HT1080 (cell line): ENCODE measurements around the gene ARHGEF11. TPM values are rescaled to one million over a fixed set of nuclear protein-coding genes. Genes with fewer than 3 reads are reported as not detected.

Source experiments
- DNase-seq: peaks from one replicate; pipeline ENCODE4 v3.0.0-alpha.2; 2015; ENCODE audit warnings: low read depth
- total RNA-seq: library from RNA; depleted of rRNA; stranded (reverse); fragments of >200 nt; shearing (Covaris generic); gene quantifications from 2 replicates; pipeline ENCODE4 v1.2.3, GENCODE V29; 2014

The ARHGEF11 gene
- total RNA-seq, 1 experiment from 2014 or later = 17.7 TPM

GRCh38 chr1:156912861-156913808, 132.4 kb downstream of the ARHGEF11 start:
- no peak for DNase-seq

GRCh38 chr1:156912310-156912709, 133.2 kb downstream of the ARHGEF11 start:
- no peak for DNase-seq

GRCh38 chr1:156911577-156912298, 133.8 kb downstream of the ARHGEF11 start:
- no peak for DNase-seq

- no peak for DNase-seq
Measured at GRCh38 chr1:156910309-156910782, 135.2 kb downstream of the ARHGEF11 start.

GRCh38 chr1:156909671-156910070, 135.9 kb downstream of the ARHGEF11 start:
- no peak for DNase-seq

- no peak for DNase-seq
Measured at GRCh38 chr1:156908955-156909354, 136.6 kb downstream of the ARHGEF11 start.

- DNase-seq = no peak
Measured at GRCh38 chr1:156908541-156908940, 137.0 kb downstream of the ARHGEF11 start.

- no peak for DNase-seq
Measured at GRCh38 chr1:156906206-156906906, 139.2 kb downstream of the ARHGEF11 start.

- no peak for DNase-seq
Measured at GRCh38 chr1:156905651-156906050, 139.9 kb downstream of the ARHGEF11 start.

- DNase-seq = no peak
Measured at GRCh38 chr1:156905176-156905575, 140.4 kb downstream of the ARHGEF11 start.

GRCh38 chr1:156904187-156904959, 141.2 kb downstream of the ARHGEF11 start:
- no peak for DNase-seq

GRCh38 chr1:156903328-156904091, 142.0 kb downstream of the ARHGEF11 start:
- DNase-seq = no peak

- DNase-seq = no peak
Measured at GRCh38 chr1:156901966-156902915, 143.3 kb downstream of the ARHGEF11 start.

GRCh38 chr1:156901590-156901900, 144.0 kb downstream of the ARHGEF11 start:
- no peak for DNase-seq

GRCh38 chr1:156900896-156901589, 144.5 kb downstream of the ARHGEF11 start:
- no peak for DNase-seq

- no peak for DNase-seq
Measured at GRCh38 chr1:156899956-156900718, 145.4 kb downstream of the ARHGEF11 start.

- DNase-seq = no peak
Measured at GRCh38 chr1:156898971-156899664, 146.4 kb downstream of the ARHGEF11 start.
